HepG2 (cell line): ENCODE data around the gene SPTAN1. TPM values are rescaled to one million over a fixed set of nuclear protein-coding genes. Genes with fewer than 3 reads are reported as not detected.
A peak's percentile ranks its signal among the peaks of the same experiment; 100 is the strongest.

Source experiments
- ATAD3A ChIP-seq: sonication (generic); formaldehyde crosslinking; IDR thresholded peaks from 2 replicates; pipeline ENCODE4 v1.4.0; 2020; ENCODE audit warnings: missing genetic modification reagents
- ATF7-NPFF ChIP-seq: sonication (generic); formaldehyde crosslinking; IDR thresholded peaks from 2 replicates; pipeline ENCODE4 v1.8.1; 2023; ENCODE audit warnings: mild to moderate bottlenecking, low read depth, missing genetic modification reagents, moderate library complexity
- CBX2 ChIP-seq, 2 experiments: fragments of 200-600 bp in 1 of 2; sonication (generic); formaldehyde crosslinking in 1 of 2; IDR thresholded peaks; 2 replicates each; pipeline versions ENCODE4 v1.7.0 to v1.8.1; 2018 to 2022; ENCODE audit warnings: low read depth in 2 of 2, low read length in 1 of 2, mild to moderate bottlenecking in 1 of 2, missing genetic modification reagents in 1 of 2
- CREM ChIP-seq, 2 experiments: sonication (generic) in 1 of 2; formaldehyde crosslinking in 1 of 2; IDR thresholded peaks; 2 replicates each; pipeline versions ENCODE4 v1.4.0 to v1.6.1; 2016 to 2020; ENCODE audit warnings: antibody characterized with exemption in 1 of 2, mild to moderate bottlenecking in 1 of 2, missing genetic modification reagents in 1 of 2
- FOXP1 ChIP-seq, 2 experiments: fragments of 450-650 bp in 1 of 2; IDR thresholded peaks; 2 replicates each; pipeline ENCODE4 v1.6.1; 2017 to 2018; ENCODE audit warnings: antibody characterized with exemption in 1 of 2
- HDAC1 ChIP-seq: sonication (generic); formaldehyde crosslinking; IDR thresholded peaks from 2 replicates; pipeline ENCODE4 v1.5.1; 2020; ENCODE audit warnings: mild to moderate bottlenecking, missing genetic modification reagents
- KDM2A ChIP-seq: sonication (generic); formaldehyde crosslinking; IDR thresholded peaks from 2 replicates; pipeline ENCODE4 v1.4.0; 2020; ENCODE audit warnings: low read depth, missing genetic modification reagents, borderline replicate concordance
- KLF15 ChIP-seq: sonication (generic); formaldehyde crosslinking; IDR thresholded peaks from 2 replicates; pipeline ENCODE4 v1.8.1; 2023; ENCODE audit warnings: borderline replicate concordance, mild to moderate bottlenecking, inconsistent platforms, missing genetic modification reagents, mixed read lengths
- MTA3 ChIP-seq: sonication (generic); formaldehyde crosslinking; IDR thresholded peaks from 2 replicates; pipeline ENCODE4 v1.4.0; 2020; ENCODE audit warnings: missing genetic modification reagents
- MXI1 ChIP-seq: IDR thresholded peaks from 3 replicates; pipeline ENCODE4 v1.6.1; 2012; ENCODE audit warnings: low read depth, low read length, inconsistent platforms, borderline replicate concordance
- NR1H2 ChIP-seq: sonication (generic); formaldehyde crosslinking; IDR thresholded peaks from 2 replicates; pipeline ENCODE4 v1.8.1; 2022; ENCODE audit warnings: low read depth, missing genetic modification reagents, borderline replicate concordance
- POLR2AphosphoS5 ChIP-seq: IDR thresholded peaks from 2 replicates; pipeline ENCODE4 v1.6.1; 2012; ENCODE audit warnings: low read depth, low read length
- RBAK ChIP-seq: sonication (generic); formaldehyde crosslinking; IDR thresholded peaks from 2 replicates; pipeline ENCODE4 v1.5.1; 2020; ENCODE audit warnings: mild to moderate bottlenecking, missing genetic modification reagents
- REL ChIP-seq: sonication (generic); formaldehyde crosslinking; conservative IDR thresholded peaks from 2 replicates; pipeline ENCODE4 v1.8.0; 2022; ENCODE audit warnings: mild to moderate bottlenecking, missing genetic modification reagents, moderate library complexity
- SIX4 ChIP-seq: sonication (generic); formaldehyde crosslinking; IDR thresholded peaks from 2 replicates; pipeline ENCODE4 v1.4.0; 2020; ENCODE audit warnings: missing genetic modification reagents
- XBP1 ChIP-seq: sonication (generic); formaldehyde crosslinking; IDR thresholded peaks from 2 replicates; pipeline ENCODE4 v1.5.0; 2020; ENCODE audit warnings: missing genetic modification reagents
- YEATS2 ChIP-seq: sonication (generic); formaldehyde crosslinking; IDR thresholded peaks from 2 replicates; pipeline ENCODE4 v1.4.0; 2020; ENCODE audit warnings: missing genetic modification reagents, borderline replicate concordance
- ZBTB8A ChIP-seq: sonication (generic); formaldehyde crosslinking; IDR thresholded peaks from 2 replicates; pipeline ENCODE4 v1.4.0; 2020; ENCODE audit warnings: mild to moderate bottlenecking, low read depth, missing genetic modification reagents, borderline replicate concordance
- ZNF12 ChIP-seq: sonication (generic); formaldehyde crosslinking; IDR thresholded peaks from 2 replicates; pipeline ENCODE4 v1.5.0; 2020; ENCODE audit warnings: missing genetic modification reagents
- ZNF121 ChIP-seq: sonication (generic); formaldehyde crosslinking; IDR thresholded peaks from 2 replicates; pipeline ENCODE4 v1.5.0; 2020; ENCODE audit warnings: mild to moderate bottlenecking, missing genetic modification reagents
- ZNF225 ChIP-seq: sonication (generic); formaldehyde crosslinking; IDR thresholded peaks from 2 replicates; pipeline ENCODE4 v1.4.0; 2020; ENCODE audit warnings: mild to moderate bottlenecking, missing genetic modification reagents
- ZNF256 ChIP-seq: sonication (generic); formaldehyde crosslinking; conservative IDR thresholded peaks from 2 replicates; pipeline ENCODE4 v1.4.0; 2020; ENCODE audit warnings: missing genetic modification reagents
- ZNF263 ChIP-seq: sonication (generic); formaldehyde crosslinking; IDR thresholded peaks from 2 replicates; pipeline ENCODE4 v1.4.0; 2020; ENCODE audit warnings: missing genetic modification reagents
- ZNF329 ChIP-seq: sonication (generic); formaldehyde crosslinking; IDR thresholded peaks from 2 replicates; pipeline ENCODE4 v1.9.0; 2021; ENCODE audit warnings: low read depth, mild to moderate bottlenecking, missing genetic modification reagents
- ZNF343 ChIP-seq: sonication (generic); formaldehyde crosslinking; IDR thresholded peaks from 2 replicates; pipeline ENCODE4 v1.4.0; 2020; ENCODE audit warnings: mild to moderate bottlenecking, missing genetic modification reagents
- ZNF501 ChIP-seq: sonication (generic); formaldehyde crosslinking; IDR thresholded peaks from 2 replicates; pipeline ENCODE4 v1.5.1; 2020; ENCODE audit warnings: mild to moderate bottlenecking, moderate library complexity, missing genetic modification reagents
- ZNF674 ChIP-seq: sonication (generic); formaldehyde crosslinking; IDR thresholded peaks from 2 replicates; pipeline ENCODE4 v1.5.0; 2020; ENCODE audit warnings: low read depth, mild to moderate bottlenecking, missing genetic modification reagents
- ZNF713 ChIP-seq: sonication (generic); formaldehyde crosslinking; IDR thresholded peaks from 2 replicates; pipeline ENCODE4 v1.4.0; 2020; ENCODE audit warnings: mild to moderate bottlenecking, missing genetic modification reagents
- ZNF737 ChIP-seq: sonication (generic); formaldehyde crosslinking; IDR thresholded peaks from 2 replicates; pipeline ENCODE4 v1.5.0; 2020; ENCODE audit warnings: missing genetic modification reagents, mild to moderate bottlenecking, borderline replicate concordance
- ZSCAN20 ChIP-seq: sonication (generic); formaldehyde crosslinking; IDR thresholded peaks from 2 replicates; pipeline ENCODE4 v1.4.0; 2020; ENCODE audit warnings: missing genetic modification reagents, mild to moderate bottlenecking, borderline replicate concordance
- polyA plus RNA-seq, 8 experiments: library from polyadenylated mRNA; depleted of rRNA in 3 of 8; stranded (reverse) in 7 of 8; unstranded in 1 of 8; fragments of >200 nt; fragmentation: Illumina TruSeq in 4 of 8; extraction: Trizol in 4 of 8; gene quantifications; 2 replicates each; pipeline versions ENCODE4 v1.2.1 to v1.2.3, GENCODE V29; 2011 to 2016; ENCODE audit warnings: low read depth in 4 of 8, missing spikeins in 1 of 8, mixed read lengths in 1 of 8; ENCODE audit not compliant: insufficient read depth in 1 of 8
- total RNA-seq, 5 experiments: library from RNA; depleted of rRNA; stranded (reverse); fragments of >200 nt; fragmentation: Illumina TruSeq; extraction: Trizol; gene quantifications; 2 replicates each; pipeline ENCODE4 v1.2.3, GENCODE V29; 2016; ENCODE audit warnings: low read depth in 1 of 5

The SPTAN1 gene
- total and polyA plus RNA-seq, 2 of the 13 experiments (the other 11 are each of a cell fraction or from before 2014, with no cell fraction given) = 106 to 111 TPM

GRCh38 chr9:128504485-128505413, 47.6 kb upstream of the SPTAN1 start, which contains the start of gene GLE1 (continued):
- TF ChIP-seq YEATS2 = peak; percentile 87
- 0 out of 2 replicates have a peak, but pooled peaks have one; percentile 55 for TF ChIP-seq ZNF256 (CRISPR knock-in tag)
- no peak for TF ChIP-seq ZBTB8A (CRISPR knock-in tag)
- TF ChIP-seq ZNF713 (CRISPR knock-in tag) = 0 out of 2 replicates have a peak, but pooled peaks have one; percentile 26
- TF ChIP-seq RBAK (CRISPR knock-in tag) = no peak
- TF ChIP-seq ATAD3A (CRISPR knock-in tag) = no peak
- TF ChIP-seq ZNF121 (CRISPR knock-in tag) = 0 out of 2 replicates have a peak, but pooled peaks have one; percentile 7
- TF ChIP-seq CBX2 (IDR thresholded peaks at IDR 0.05; ENCODE audit: low read depth, low read length) = no peak
- TF ChIP-seq CBX2 (CRISPR knock-in tag; IDR thresholded peaks at IDR 0.05; ENCODE audit: low read depth) = no peak
- no peak for TF ChIP-seq ZNF737 (CRISPR knock-in tag)
- TF ChIP-seq ZNF225 (CRISPR knock-in tag) = peak; percentile 90
- no peak for TF ChIP-seq XBP1 (CRISPR knock-in tag)
- TF ChIP-seq ZNF674 = no peak
- peak; percentile 92; the same call in 1 of the 2 replicates for TF ChIP-seq ZSCAN20 (CRISPR knock-in tag)
- no peak for TF ChIP-seq ATF7-NPFF (CRISPR knock-in tag)
- TF ChIP-seq KLF15 (CRISPR knock-in tag) = 0 out of 2 replicates have a peak, but pooled peaks have one; percentile 77
- TF ChIP-seq HDAC1 = peak; percentile 91
- TF ChIP-seq ZNF501 (CRISPR knock-in tag) = peak; percentile 80
- TF ChIP-seq REL (CRISPR knock-in tag) = no peak
- no peak for TF ChIP-seq ZNF343 (CRISPR knock-in tag)
- TF ChIP-seq CREM (IDR thresholded peaks at IDR 0.05) = no peak; the same call in 1 of the 2 replicates
- no peak for TF ChIP-seq CREM (CRISPR knock-in tag; IDR thresholded peaks at IDR 0.05)
- TF ChIP-seq ZNF12 (CRISPR knock-in tag) = 0 out of 2 replicates have a peak, but pooled peaks have one; percentile 5
- no peak for TF ChIP-seq MTA3 (CRISPR knock-in tag)
- peak; percentile 82; the same call in 1 of the 3 replicates for TF ChIP-seq MXI1
- 0 out of 2 replicates have a peak, but pooled peaks have one; percentile 47 for TF ChIP-seq NR1H2 (CRISPR knock-in tag)
- peak; percentile 96 for TF ChIP-seq POLR2AphosphoS5
- TF ChIP-seq SIX4 (CRISPR knock-in tag) = no peak
- TF ChIP-seq FOXP1 (IDR thresholded peaks at IDR 0.05) = no peak
- TF ChIP-seq FOXP1 (CRISPR knock-in tag; IDR thresholded peaks at IDR 0.05) = no peak
- TF ChIP-seq KDM2A (CRISPR knock-in tag) = peak; percentile 91
- TF ChIP-seq ZNF329 (CRISPR knock-in tag) = no peak
- no peak; the same call in 1 of the 2 replicates for TF ChIP-seq ZNF263 (CRISPR knock-in tag)
